Glomerular visceral epithelial cell (primary cell): ENCODE results near the gene GANC.
"Not testable (repeated sequence)": the region's sequence is repeated elsewhere in the genome, so short reads cannot be mapped to it uniquely, and the experiment has no call there.

Experiments used
- DNase-seq: peaks from one replicate; pipeline ENCODE4 v3.0.0-alpha.2; 2016; ENCODE audit errors: extremely low spot score

The GANC gene

GRCh38 chr15:42272939-42273899, at the start of gene GANC, which contains the start of gene TMEM87A:
Gene GANC (plus strand): TSS chr15:42273201. CDS start chr15:42274482, 1,281 bp downstream.
Gene TMEM87A (minus strand): TSS chr15:42273433. CDS start chr15:42273398, 35 bp downstream.
- DNase-seq = peak; percentile 99

- DNase-seq = no peak
Measured at GRCh38 chr15:42226648-42227047, 46.4 kb upstream of the GANC start.

GRCh38 chr15:42228036-42228435, 45.0 kb upstream of the GANC start:
- no peak for DNase-seq

- not testable (repeated sequence) for DNase-seq
Measured at GRCh38 chr15:42228981-42229380, 44.0 kb upstream of the GANC start.

GRCh38 chr15:42231088-42231487, 41.9 kb upstream of the GANC start:
- no peak for DNase-seq

- DNase-seq = no peak
Measured at GRCh38 chr15:42232606-42233005, 40.4 kb upstream of the GANC start.

GRCh38 chr15:42233107-42233506, 39.9 kb upstream of the GANC start:
- DNase-seq = no peak

GRCh38 chr15:42239528-42240182, 33.3 kb upstream of the GANC start:
- DNase-seq = peak; percentile 2

- DNase-seq = no peak
Measured at GRCh38 chr15:42240823-42241222, 32.2 kb upstream of the GANC start.

GRCh38 chr15:42253300-42253699, 19.7 kb upstream of the GANC start:
- DNase-seq = no peak

GRCh38 chr15:42264795-42265194, 8.2 kb upstream of the GANC start:
- DNase-seq = no peak

GRCh38 chr15:42267286-42267685, 5.7 kb upstream of the GANC start:
- DNase-seq = no peak

GRCh38 chr15:42270551-42270950, 2.5 kb upstream of the GANC start:
- no peak for DNase-seq

- no peak for DNase-seq
Measured at GRCh38 chr15:42270996-42271395, 2.0 kb upstream of the GANC start.

GRCh38 chr15:42273900-42274701, 1.1 kb downstream of the GANC start:
- peak; percentile 51 for DNase-seq

- no peak for DNase-seq
Measured at GRCh38 chr15:42274702-42274989, 1.6 kb downstream of the GANC start.

GRCh38 chr15:42275780-42276391, 2.9 kb downstream of the GANC start:
- no peak for DNase-seq

- DNase-seq = no peak
Measured at GRCh38 chr15:42276762-42277161, 3.8 kb downstream of the GANC start.

GRCh38 chr15:42279234-42279723, 6.3 kb downstream of the GANC start:
- DNase-seq = no peak

GRCh38 chr15:42282344-42282743, 9.3 kb downstream of the GANC start:
- no peak for DNase-seq

- DNase-seq = no peak
Measured at GRCh38 chr15:42282926-42283325, 9.9 kb downstream of the GANC start.

- no peak for DNase-seq
Measured at GRCh38 chr15:42283671-42284070, 10.7 kb downstream of the GANC start.
